NCI-H1417 treated with DMSO at 0.1 percent for 48 hours (cell line): ENCODE data around the gene SPAG16.

Experiments used
- DNase-seq: peaks from one replicate; lab custom pipeline; 2025; lab: John Stamatoyannopoulos, UW

The SPAG16 gene

GRCh38 chr2:214265991-214266489 lies 981.8 kb downstream of the SPAG16 start:
- no peak for DNase-seq

- DNase-seq: no peak
These were observed 993.6 kb downstream of the SPAG16 start for GRCh38 chr2:214277880-214278279.

GRCh38 chr2:214286011-214286410 lies 1001.7 kb downstream of the SPAG16 start:
- no peak for DNase-seq

- no peak for DNase-seq
These were observed 1009.3 kb downstream of the SPAG16 start for GRCh38 chr2:214293593-214293992.

- DNase-seq: no peak
These were observed 1010.2 kb downstream of the SPAG16 start for GRCh38 chr2:214294426-214294825.

GRCh38 chr2:214297423-214297822 lies 1013.2 kb downstream of the SPAG16 start:
- no peak for DNase-seq

- no peak for DNase-seq
These were observed 1026.1 kb downstream of the SPAG16 start for GRCh38 chr2:214310319-214310718.

- no peak for DNase-seq
These were observed 1026.8 kb downstream of the SPAG16 start for GRCh38 chr2:214311031-214311533.

GRCh38 chr2:214311931-214312749 lies 1027.9 kb downstream of the SPAG16 start:
- no peak for DNase-seq

GRCh38 chr2:214315324-214315723 lies 1031.1 kb downstream of the SPAG16 start:
- no peak for DNase-seq

GRCh38 chr2:214320211-214320610 lies 1035.9 kb downstream of the SPAG16 start:
- no peak for DNase-seq

- no peak for DNase-seq
These were observed 1038.4 kb downstream of the SPAG16 start for GRCh38 chr2:214322662-214323061.

GRCh38 chr2:214325404-214325803 lies 1041.1 kb downstream of the SPAG16 start:
- no peak for DNase-seq

- DNase-seq: no peak
These were observed 1044.7 kb downstream of the SPAG16 start for GRCh38 chr2:214328941-214329340.

GRCh38 chr2:214341646-214342045 lies 1057.4 kb downstream of the SPAG16 start:
- no peak for DNase-seq

- no peak for DNase-seq
These were observed 1074.2 kb downstream of the SPAG16 start for GRCh38 chr2:214358506-214358905.

- no peak for DNase-seq
These were observed 1076.9 kb downstream of the SPAG16 start for GRCh38 chr2:214361116-214361515.

GRCh38 chr2:214365549-214365948 lies 1081.3 kb downstream of the SPAG16 start:
- DNase-seq: no peak

- DNase-seq: no peak
These were observed 1082.9 kb downstream of the SPAG16 start for GRCh38 chr2:214367171-214367570.

- no peak for DNase-seq
These were observed 1092.5 kb downstream of the SPAG16 start for GRCh38 chr2:214376618-214377285.

- DNase-seq: no peak
These were observed 1093.0 kb downstream of the SPAG16 start for GRCh38 chr2:214377286-214377624.

- DNase-seq: no peak
These were observed 1094.3 kb downstream of the SPAG16 start for GRCh38 chr2:214378455-214379103.

- no peak for DNase-seq
These were observed 1095.0 kb downstream of the SPAG16 start for GRCh38 chr2:214379227-214379626.
